Ovary (tissue), 3 donors: ENCODE measurements around the gene WHRN.

Experiments
- CTCF ChIP-seq, 3 donors: fragments of 450-650 bp in 2 of 3; fragments of 200-600 bp in 1 of 3; IDR thresholded peaks; one replicate each; pipeline versions ENCODE4 v1.5.1 to v1.8.0; 2016 to 2022; ENCODE audit warnings: antibody characterized with exemption in 3 of 3, mild to moderate bottlenecking in 1 of 3
- EP300 ChIP-seq: sonication (generic); formaldehyde crosslinking; IDR thresholded peaks from one replicate; pipeline ENCODE4 v1.6.1; 2017; ENCODE audit warnings: antibody characterized with exemption
- POLR2A ChIP-seq: fragments of 450-650 bp; IDR thresholded peaks from one replicate; pipeline ENCODE4 v1.6.1; 2017; ENCODE audit warnings: antibody characterized with exemption, mild to moderate bottlenecking, moderate library complexity
- donor health status: DM: no; HTN: no; CAD: no.

GRCh38 chr9:114428466-114428865 is 76.8 kb downstream of the WHRN start:
- TF ChIP-seq CTCF (IDR thresholded peaks at IDR 0.05) (no peak), POLR2A (no peak), EP300 (no peak)
